H1 (cell line): Measurements from ENCODE around the gene NEDD4L. TPM values are rescaled to one million over a fixed set of nuclear protein-coding genes. Genes with fewer than 3 reads are reported as not detected.

Experiments used
- CHD7 ChIP-seq: fragments of 300-600 bp; sonication (generic); IDR thresholded peaks from 2 replicates; pipeline ENCODE4 v1.7.1; 2012; ENCODE audit warnings: low read length, moderate library complexity, mild to moderate bottlenecking, inconsistent platforms; ENCODE audit not compliant: insufficient replicate concordance
- CREB1 ChIP-seq: IDR thresholded peaks from 2 replicates; pipeline ENCODE4 v1.6.1; 2012; ENCODE audit warnings: inconsistent platforms
- EGR1 ChIP-seq: IDR thresholded peaks from 2 replicates; pipeline ENCODE4 v1.6.1; 2011; ENCODE audit warnings: low read depth, low read length, borderline replicate concordance
- EZH2 ChIP-seq: fragments of 200-600 bp; sonication (generic); IDR thresholded peaks from 2 replicates; pipeline ENCODE4 v1.7.1; 2012; ENCODE audit warnings: low read depth, mild to moderate bottlenecking, moderate library complexity, low read length, inconsistent platforms; ENCODE audit not compliant: severe bottlenecking
- HDAC6 ChIP-seq: IDR thresholded peaks from one replicate; pipeline ENCODE4 v1.7.1; 2012; ENCODE audit warnings: low read depth, mild to moderate bottlenecking, inconsistent platforms, low read length, moderate library complexity
- JUND ChIP-seq: IDR thresholded peaks from 2 replicates; pipeline ENCODE4 v1.6.1; 2011; ENCODE audit warnings: mild to moderate bottlenecking, improper control_type of control experiment, low read length
- KDM1A ChIP-seq: fragments of 200-600, 300-600 bp; sonication (generic); IDR thresholded peaks from 2 replicates; pipeline ENCODE4 v1.7.1; 2016; ENCODE audit warnings: mild to moderate bottlenecking, low read length, borderline replicate concordance
- SP4 ChIP-seq: IDR thresholded peaks from 2 replicates; pipeline ENCODE4 v1.6.1; 2012; ENCODE audit warnings: low read length, inconsistent platforms
- SUZ12 ChIP-seq: fragments of 200-600 bp; sonication (generic); IDR thresholded peaks from 2 replicates; pipeline ENCODE4 v1.6.1; 2012; ENCODE audit warnings: mild to moderate bottlenecking, inconsistent platforms, low read length, moderate library complexity, mixed read lengths
- TAF7 ChIP-seq: optimal IDR thresholded peaks from 2 replicates; pipeline ENCODE3; 2011; ENCODE audit warnings: low read depth, mild to moderate bottlenecking, inconsistent platforms, low read length, moderate library complexity, borderline replicate concordance
- TCF12 ChIP-seq: IDR thresholded peaks from 2 replicates; pipeline ENCODE4 v1.6.1; 2011; ENCODE audit warnings: low read depth, mild to moderate bottlenecking, low read length
- polyA plus RNA-seq, 7 experiments: library from polyadenylated mRNA; depleted of rRNA in 3 of 7; stranded (reverse) in 5 of 7; unstranded in 2 of 7; fragments of >200 nt in 5 of 7; fragments of 200-250 nt in 2 of 7; gene quantifications; 1 replicate in 5 of 7; 2 replicates in 1 of 7; 4 replicates in 1 of 7; pipeline versions ENCODE4 v1.2.1 to v1.2.3, GENCODE V29; 2011 to 2013; ENCODE audit warnings: missing spikeins in 2 of 7, mixed read lengths in 2 of 7
- total RNA-seq: library from RNA; stranded (reverse); fragmentation: NEBNext Ultra II Directional; extraction: Animal tissue kit (Norgen Biotek cat#: 25700); gene quantifications from 2 replicates; pipeline ENCODE4 v1.2.1, GENCODE V29; 2021

The NEDD4L gene
- total and polyA plus RNA-seq, 2 of the 8 experiments (the other 6 are each of a cell fraction or from before 2014, with no cell fraction given), result 37.3 to 69.8 TPM

- TF ChIP-seq CHD7 (peak; percentile 28), EGR1 (peak; percentile 55; the same call in 1 of the 2 replicates), HDAC6 (no peak), TAF7 (no peak), KDM1A (peak; percentile 39; the same call in 1 of the 2 replicates), JUND (no peak), TCF12 (peak; percentile 87), EZH2 (no peak), SUZ12 (no peak), CREB1 (no peak), SP4 (no peak)
These were observed 295.1 kb downstream of the NEDD4L start (continued) for GRCh38 chr18:58338961-58339592.
